Stimulated activated CD8-positive, alpha-beta memory T cell treated with anti-CD3 and anti-CD28 coated beads, Interleukin-12 subunit alpha, Interleukin-12 subunit beta, amount 100 ng/mL, for 4 hours (primary cell): ENCODE results near the gene SCT.

ENCODE experiments used
- DNase-seq: peaks from one replicate; pipeline ENCODE4 v3.0.0-alpha.2; 2020; ENCODE audit warnings: low read depth

SCT gene

DNA sequence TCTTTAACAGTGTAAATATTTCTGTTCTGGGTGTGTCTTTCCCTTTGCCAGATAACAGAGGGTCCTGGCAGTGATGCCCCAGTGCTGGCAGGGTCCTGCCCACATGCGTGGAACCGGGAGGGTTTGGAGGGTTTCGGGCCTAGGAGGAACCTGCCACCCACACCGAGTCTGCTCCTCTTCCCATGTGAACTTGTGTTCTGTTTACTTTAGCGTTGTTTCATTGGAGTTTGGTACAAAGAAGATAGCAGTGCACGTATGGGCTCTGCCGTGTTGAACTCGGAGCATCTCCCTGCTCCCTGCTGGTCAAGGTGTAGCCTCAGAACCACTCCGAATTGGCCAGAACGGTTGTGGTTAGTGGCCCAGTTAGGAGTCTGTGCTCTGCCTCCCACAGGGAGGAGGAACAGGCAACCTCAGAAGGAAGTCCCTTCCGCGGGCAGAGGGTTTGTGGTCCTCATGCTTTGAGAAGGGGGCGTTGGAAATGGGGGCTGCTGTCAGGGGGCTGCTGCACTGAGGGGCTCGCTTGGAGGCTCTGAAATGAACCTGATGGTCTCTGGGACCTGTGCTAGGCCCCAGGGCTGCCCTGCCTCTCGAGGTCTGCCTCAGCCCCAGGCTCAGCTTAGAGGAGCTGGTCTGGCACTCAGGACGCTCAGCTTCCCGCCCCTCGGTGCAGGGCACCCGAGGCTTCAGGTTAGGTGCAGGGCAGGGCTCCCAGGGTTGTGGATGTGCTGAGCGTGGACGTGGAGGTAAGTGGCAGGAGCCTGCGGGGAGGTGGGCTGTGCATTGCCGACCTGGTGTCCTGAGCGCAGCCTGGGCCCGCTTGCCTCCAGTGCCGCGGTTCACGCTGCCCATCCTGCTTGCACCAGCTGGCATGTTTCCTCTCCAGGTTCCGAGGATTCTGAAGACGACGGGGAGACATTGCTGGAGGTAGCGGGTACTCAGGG, 40.3 kb downstream of the SCT start:
- no peak for DNase-seq

DNA sequence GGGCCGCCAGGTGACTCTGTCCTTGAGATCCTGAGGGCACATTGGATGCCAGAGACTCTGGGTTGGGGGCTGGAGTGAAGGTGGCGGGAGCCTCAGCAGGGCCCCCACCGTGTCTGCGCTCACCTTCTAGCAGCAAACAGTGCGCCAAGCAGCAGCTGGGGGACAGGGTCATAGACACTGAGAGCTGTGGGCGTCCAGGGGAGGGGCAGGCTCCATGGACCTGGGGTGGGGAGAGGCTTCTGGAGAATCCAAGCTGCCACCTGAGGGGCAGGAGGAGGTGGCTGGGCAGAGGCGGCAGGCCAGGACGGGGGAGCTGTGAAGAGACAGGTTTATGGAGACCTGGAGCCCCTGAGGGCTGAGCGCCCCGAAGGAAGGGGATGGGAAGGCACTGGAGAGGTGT, 42.7 kb downstream of the SCT start:
- no peak for DNase-seq

GRCh38 chr11:581752-582151, 45.2 kb downstream of the SCT start:
- DNase-seq, result no peak

DNA sequence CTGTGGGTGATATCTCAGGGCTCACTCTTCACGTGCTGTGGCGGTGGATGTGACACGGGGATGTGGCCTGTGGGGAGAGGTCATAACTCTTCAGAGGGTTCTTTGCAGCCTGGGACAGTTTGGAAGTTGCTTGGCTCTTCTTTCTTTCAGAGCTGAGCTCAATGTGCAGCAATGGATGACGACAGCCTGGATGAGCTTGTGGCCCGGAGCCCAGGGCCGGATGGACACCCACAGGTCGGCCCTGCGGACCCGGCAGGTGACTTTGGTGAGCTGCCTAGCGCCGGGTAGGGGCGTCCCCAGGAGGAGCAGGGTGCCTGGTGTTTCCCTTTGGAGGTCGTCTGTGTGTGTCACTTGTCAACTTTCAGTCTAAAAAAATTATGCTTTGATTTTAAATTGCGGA, 45.6 kb downstream of the SCT start:
- DNase-seq, result no peak

GRCh38 chr11:579830-580601, 47.0 kb downstream of the SCT start:
- DNase-seq, result no peak

GRCh38 chr11:578276-579035, 48.5 kb downstream of the SCT start:
- DNase-seq, result no peak

GRCh38 chr11:577611-577894, 49.4 kb downstream of the SCT start:
- DNase-seq, result no peak

DNA sequence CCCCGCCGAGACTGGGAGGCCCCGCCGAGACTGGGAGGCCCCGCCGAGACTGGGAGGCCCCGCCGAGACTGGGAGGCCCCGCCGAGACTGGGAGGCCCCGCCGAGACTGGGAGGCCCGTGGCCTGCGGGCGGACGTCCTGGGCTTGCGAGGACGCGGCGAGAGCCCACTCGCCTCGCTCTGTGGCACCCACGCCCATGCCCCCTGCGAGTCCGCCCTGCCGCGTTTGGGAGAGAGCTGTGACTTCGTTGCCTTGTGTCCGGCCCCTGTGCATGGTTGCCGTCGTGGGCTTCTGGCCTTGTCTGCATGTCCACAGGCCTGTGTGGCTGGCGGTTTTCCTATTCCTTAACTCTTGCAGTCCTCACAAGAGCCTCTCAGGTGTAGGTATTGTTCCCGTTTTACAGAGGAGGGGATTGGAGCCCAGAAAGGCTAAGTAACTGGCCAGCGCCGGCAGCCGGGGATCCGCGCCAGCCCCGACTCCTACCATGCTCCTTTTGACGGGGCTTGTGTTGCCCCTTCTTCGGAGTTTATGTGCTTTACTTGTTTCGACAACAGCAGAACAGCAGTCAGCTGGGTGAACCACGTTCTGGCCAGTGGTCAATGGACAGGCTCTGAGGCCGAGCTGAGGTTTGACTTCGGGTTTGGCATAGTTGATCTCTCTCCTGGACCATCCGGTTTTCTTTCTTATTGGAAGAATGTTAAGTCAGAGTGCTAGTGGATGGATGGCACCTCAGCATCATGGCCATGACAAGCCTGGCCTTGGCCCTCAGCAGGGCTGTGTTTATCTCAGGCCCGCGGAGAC, 50.0 kb downstream of the SCT start:
- no peak for DNase-seq
